B cell (primary cell): Measurements from ENCODE around the gene SUCLG2. TPM values are rescaled to one million over a fixed set of nuclear protein-coding genes. Genes with fewer than 3 reads are reported as not detected.

Experiments
- ATAC-seq: fragments of 200-7000 bp; cut with Tn5 transposase; one replicate; pipeline ENCODE4 v1.10.0; 2021; ENCODE audit warnings: low read depth, mild to moderate bottlenecking, moderate number of reproducible peaks, moderate library complexity
- CTCF ChIA-PET: fragments of 350-600 bp; sonication (Branson Sonifier 250); formaldehyde crosslinking; loops from one replicate; lab custom pipeline; 2021; ENCODE audit warnings: antibody characterized with exemption, inconsistent platforms; lab: Charles Lee
- POLR2A ChIA-PET: fragments of 350-600 bp; sonication (Branson Sonifier 250); formaldehyde crosslinking; loops from one replicate; lab custom pipeline; 2021; ENCODE audit warnings: antibody characterized with exemption; lab: Charles Lee
- DNase-seq: peaks from one replicate; pipeline ENCODE4 v3.0.0; 2013
- H2AFZ ChIP-seq: 2 replicates; pipeline ENCODE4 v1.6.1; 2012; ENCODE audit warnings: mild to moderate bottlenecking, low read depth, low read length; ENCODE audit not compliant: insufficient read depth, poor library complexity, severe bottlenecking
- H3K27ac ChIP-seq, 2 donors: 1 replicate in 1 of 2; 2 replicates in 1 of 2; pipeline ENCODE4 v1.5.1; 2012 to 2013; ENCODE audit warnings: low read length in 2 of 2, mild to moderate bottlenecking in 2 of 2, moderate library complexity in 1 of 2
- H3K27me3 ChIP-seq, 4 experiments: fragments of 200-600 bp in 1 of 4; sonication (generic) in 1 of 4; replicated peaks in 1 of 4; 1 replicate in 2 of 4; 2 replicates in 2 of 4; pipeline versions ENCODE4 v1.6.1 to v1.7.0; 2013 to 2016; ENCODE audit warnings: low read length in 3 of 4, mild to moderate bottlenecking in 2 of 4, mixed read lengths in 1 of 4, moderate library complexity in 1 of 4; ENCODE audit not compliant: insufficient read depth in 4 of 4, control insufficient read depth in 3 of 4; ENCODE audit errors: control extremely low read depth in 1 of 4
- H3K36me3 ChIP-seq, 2 experiments: replicated peaks in 1 of 2; 1 replicate in 1 of 2; 2 replicates in 1 of 2; pipeline versions ENCODE4 v1.6.1 to v1.7.1; 2013; ENCODE audit warnings: low read length in 1 of 2; ENCODE audit not compliant: insufficient read depth in 2 of 2, control insufficient read depth in 1 of 2; ENCODE audit errors: control extremely low read depth in 1 of 2, extremely low read depth in 1 of 2
- H3K4me1 ChIP-seq, 2 donors: fragments of 200-600 bp in 1 of 2; sonication (generic) in 1 of 2; 1 replicate in 1 of 2; 2 replicates in 1 of 2; pipeline versions ENCODE4 v1.5.1 to v1.6.1; 2013 to 2017; ENCODE audit warnings: low read length in 2 of 2; ENCODE audit not compliant: control insufficient read depth in 2 of 2, insufficient read depth in 2 of 2
- H3K4me2 ChIP-seq: replicated peaks from 2 replicates; pipeline ENCODE3; 2012; ENCODE audit warnings: mild to moderate bottlenecking, low read depth, low read length; ENCODE audit not compliant: poor library complexity, severe bottlenecking
- H3K4me3 ChIP-seq, 5 experiments: fragments of 200-600 bp in 1 of 5; sonication (generic) in 1 of 5; 1 replicate in 3 of 5; 2 replicates in 2 of 5; pipeline versions ENCODE4 v1.5.1 to v1.7.0; 2011 to 2016; ENCODE audit warnings: low read length in 4 of 5, mild to moderate bottlenecking in 4 of 5, low read depth in 2 of 5, control low read depth in 1 of 5, moderate library complexity in 1 of 5; ENCODE audit not compliant: insufficient read depth in 1 of 5; ENCODE audit errors: control extremely low read depth in 1 of 5, extremely low read depth in 1 of 5
- H3K79me2 ChIP-seq: fragments of 200-600 bp; sonication (generic); one replicate; pipeline ENCODE4 v1.6.0; 2016; ENCODE audit warnings: low read length; ENCODE audit not compliant: control insufficient read depth, insufficient read depth
- H3K9ac ChIP-seq: fragments of 200-600 bp; sonication (generic); 2 replicates; pipeline ENCODE4 v1.6.1; 2017; ENCODE audit warnings: mild to moderate bottlenecking, low read length, moderate library complexity
- H3K9me3 ChIP-seq, 3 donors: one replicate each; pipeline versions ENCODE4 v1.6.1 to v1.7.1; 2013; ENCODE audit warnings: low read length in 2 of 3; ENCODE audit not compliant: control insufficient read depth in 2 of 3, insufficient read depth in 1 of 3; ENCODE audit errors: control extremely low read depth in 1 of 3
- H4K20me1 ChIP-seq: 2 replicates; pipeline ENCODE4 v1.6.0; 2012; ENCODE audit warnings: mild to moderate bottlenecking, low read length; ENCODE audit not compliant: insufficient read depth, control insufficient read depth, poor library complexity, severe bottlenecking
- H3K27ac Mint-ChIP-seq: one replicate; pipeline ENCODE4 v1.8.0; 2021; ENCODE audit warnings: mixed read lengths
- H3K27me3 Mint-ChIP-seq: one replicate; pipeline ENCODE4 v1.8.0; 2021; ENCODE audit warnings: mixed read lengths
- H3K4me1 Mint-ChIP-seq: one replicate; pipeline ENCODE4 v1.8.0; 2021; ENCODE audit warnings: mixed read lengths
- H3K4me3 Mint-ChIP-seq: one replicate; pipeline ENCODE4 v1.8.0; 2021; ENCODE audit warnings: mixed read lengths
- H3K9me3 Mint-ChIP-seq: one replicate; pipeline ENCODE4 v1.8.0; 2022; ENCODE audit warnings: mixed read lengths; ENCODE audit not compliant: insufficient read depth
- EZH2 ChIP-seq: IDR thresholded peaks from 2 replicates; pipeline ENCODE4 v1.6.1; 2012; ENCODE audit warnings: borderline replicate concordance, low read depth, mild to moderate bottlenecking, moderate library complexity, low read length; ENCODE audit not compliant: insufficient read depth, poor library complexity, severe bottlenecking
- WGBS: methylation state at CpG from one replicate; pipeline ENCODE4 v1.1.5; 2013; ENCODE audit warnings: missing lambda C conversion rate; ENCODE audit not compliant: insufficient coverage; 5-methylcytosine and 5-hydroxymethylcytosine counted together
- intact Hi-C: fragments of 100-400 bp; cut with micrococcal nuclease; formaldehyde crosslinking; loops from one replicate; pipeline ENCODE4 v1.10.0; 2022
- polyA plus RNA-seq: library from polyadenylated mRNA; depleted of rRNA; stranded (reverse); fragments of >200 nt; gene quantifications from 2 replicates; pipeline ENCODE4 v1.2.3, GENCODE V29; 2012
- total RNA-seq, 2 donors: library from RNA; stranded (reverse); fragments of 120-200 nt in 1 of 2; gene quantifications; 1 replicate in 1 of 2; 2 replicates in 1 of 2; pipeline versions ENCODE4 v1.2.3 to v1.2.4, GENCODE V29; 2013 to 2022
- TF ChIP-seq, protein P1 (sequence below): fragments of 200-600 bp; IDR thresholded peaks from one replicate; pipeline ENCODE4 v1.8.0; 2022; ENCODE audit warnings: antibody characterized with exemption, mild to moderate bottlenecking

SUCLG2 gene
- total and polyA plus RNA-seq, 2 donors (not counting 1 experiment from before 2014, with no cell fraction given): 9.1 to 35.8 TPM

DNA sequence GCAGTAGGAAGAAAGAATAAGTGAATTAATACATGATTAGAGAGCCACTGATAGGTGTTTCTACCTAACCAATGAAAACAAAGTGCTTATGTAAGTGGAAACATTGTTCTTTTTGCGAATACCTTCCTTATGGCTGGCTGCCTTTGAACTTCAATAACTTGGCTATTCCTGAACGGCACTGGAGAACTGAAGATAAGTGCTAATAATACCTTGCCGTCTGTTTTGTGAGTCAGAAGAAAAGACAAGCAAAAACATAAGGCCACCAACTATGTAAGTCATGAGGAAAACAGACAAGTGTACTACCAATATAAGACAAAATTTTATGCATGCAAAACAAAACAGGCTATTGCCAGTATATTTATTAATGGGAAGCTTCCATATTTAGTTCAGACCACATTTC is 160.6 kb downstream of the SUCLG2 start:
- WGBS: 100% methylated on average over 1 of the region's 3 CpGs
- intact Hi-C loops: no loop called here
- ATAC-seq (no peak), DNase-seq (no peak)
- Mint-ChIP-seq H3K27me3 (no peaks in the 10 kb centered on the region), H3K4me1 (peaks cover 2% of the 10 kb centered on the region), H3K27ac (no peak overlapping the region), H3K4me3 (no peak overlapping the region), H3K9me3 (no peaks in the 10 kb centered on the region)
- no peak overlapping the region for H3K4me2 ChIP-seq
- H4K20me1 ChIP-seq: no peaks in the 10 kb centered on the region
- peaks cover 7 to 11% of the 10 kb centered on the region in 2 experiments for H3K36me3 ChIP-seq
- H3K9me3 ChIP-seq: no peaks in the 10 kb centered on the region
- H3K4me3 ChIP-seq: no peak overlapping the region
- no peaks in the 10 kb centered on the region for H3K79me2 ChIP-seq
- no peak overlapping the region for H3K9ac ChIP-seq
- H2AFZ ChIP-seq: no peak overlapping the region
- ChIA-PET CTCF (interaction anchor here (0.9 kb wide), 1 partner anchor 24 kb away, joined by 3 read pairs; no protein-coding TSS in a partner anchor), POLR2A (no interaction called here)
- H3K4me1 ChIP-seq: no peaks in the 10 kb centered on the region
- H3K27me3 ChIP-seq: no peaks in the 10 kb centered on the region
- no peak for TF ChIP-seq EZH2
- TF ChIP-seq, protein P1, sequence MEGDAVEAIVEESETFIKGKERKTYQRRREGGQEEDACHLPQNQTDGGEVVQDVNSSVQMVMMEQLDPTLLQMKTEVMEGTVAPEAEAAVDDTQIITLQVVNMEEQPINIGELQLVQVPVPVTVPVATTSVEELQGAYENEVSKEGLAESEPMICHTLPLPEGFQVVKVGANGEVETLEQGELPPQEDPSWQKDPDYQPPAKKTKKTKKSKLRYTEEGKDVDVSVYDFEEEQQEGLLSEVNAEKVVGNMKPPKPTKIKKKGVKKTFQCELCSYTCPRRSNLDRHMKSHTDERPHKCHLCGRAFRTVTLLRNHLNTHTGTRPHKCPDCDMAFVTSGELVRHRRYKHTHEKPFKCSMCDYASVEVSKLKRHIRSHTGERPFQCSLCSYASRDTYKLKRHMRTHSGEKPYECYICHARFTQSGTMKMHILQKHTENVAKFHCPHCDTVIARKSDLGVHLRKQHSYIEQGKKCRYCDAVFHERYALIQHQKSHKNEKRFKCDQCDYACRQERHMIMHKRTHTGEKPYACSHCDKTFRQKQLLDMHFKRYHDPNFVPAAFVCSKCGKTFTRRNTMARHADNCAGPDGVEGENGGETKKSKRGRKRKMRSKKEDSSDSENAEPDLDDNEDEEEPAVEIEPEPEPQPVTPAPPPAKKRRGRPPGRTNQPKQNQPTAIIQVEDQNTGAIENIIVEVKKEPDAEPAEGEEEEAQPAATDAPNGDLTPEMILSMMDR: no peak
- no peak overlapping the region for H3K27ac ChIP-seq

DNA sequence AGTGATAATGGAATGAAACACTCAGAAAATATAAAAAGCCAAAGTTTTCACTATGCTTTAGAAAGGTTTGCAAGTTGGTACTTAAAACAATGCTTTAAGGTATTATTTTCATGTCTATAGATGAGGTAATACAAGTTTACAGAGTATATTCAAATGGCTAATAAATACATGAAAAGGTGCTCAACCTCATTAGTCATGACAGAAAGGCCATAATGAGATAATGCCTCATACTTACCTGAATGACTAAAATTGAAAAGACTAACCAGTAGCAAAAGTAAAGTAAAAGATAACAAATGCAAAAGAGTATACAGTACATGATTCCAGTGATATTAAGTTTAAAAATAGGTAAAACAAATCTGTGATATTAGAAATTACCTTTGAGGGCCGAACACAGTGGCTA is 163.8 kb downstream of the SUCLG2 start:
- H3K4me1 Mint-ChIP-seq: no peaks in the 10 kb centered on the region
- H3K9me3 Mint-ChIP-seq: no peaks in the 10 kb centered on the region
- DNase-seq: no peak
- no peaks in the 10 kb centered on the region for H3K27me3 ChIP-seq
- no peak overlapping the region for H3K27ac ChIP-seq
- H3K9ac ChIP-seq: no peak overlapping the region
- WGBS: 80% methylated on average over 1 of the region's 1 CpG
- no peaks in the 10 kb centered on the region for H3K9me3 ChIP-seq
- H3K4me1 ChIP-seq: no peaks in the 10 kb centered on the region
- no peaks in the 10 kb centered on the region for H3K27me3 Mint-ChIP-seq
- no peak for TF ChIP-seq EZH2
- TF ChIP-seq, protein P1: no peak
- ChIA-PET CTCF (no interaction called here), POLR2A (no interaction called here)
- ATAC-seq: no peak
- H3K36me3 ChIP-seq: peaks cover 0 to 11% of the 10 kb centered on the region in 2 experiments
- H3K79me2 ChIP-seq: no peaks in the 10 kb centered on the region
- no peaks in the 10 kb centered on the region for H4K20me1 ChIP-seq
- no peak overlapping the region for H3K4me3 ChIP-seq
- H2AFZ ChIP-seq: no peak overlapping the region
- no peak overlapping the region for H3K4me2 ChIP-seq
- intact Hi-C loops: no loop called here
- no peak overlapping the region for H3K27ac Mint-ChIP-seq
- H3K4me3 Mint-ChIP-seq: no peak overlapping the region
